GM18505 (cell line): ENCODE measurements around the gene CALCOCO1.
"Not testable (repeated sequence)": the region's sequence is repeated elsewhere in the genome, so short reads cannot be mapped to it uniquely, and the experiment has no call there.

Source experiments
- ATAC-seq: cut with Tn5 transposase; IDR thresholded peaks from one replicate; pipeline ENCODE4 v1.9.1; 2021; ENCODE audit not compliant: unreplicated experiment
- POLR2A ChIP-seq: IDR thresholded peaks from 4 replicates; pipeline ENCODE4 v1.6.1; 2011; ENCODE audit warnings: borderline replicate concordance; ENCODE audit not compliant: insufficient read depth, insufficient read length; ENCODE audit errors: extremely low read depth

The CALCOCO1 gene, protein sequence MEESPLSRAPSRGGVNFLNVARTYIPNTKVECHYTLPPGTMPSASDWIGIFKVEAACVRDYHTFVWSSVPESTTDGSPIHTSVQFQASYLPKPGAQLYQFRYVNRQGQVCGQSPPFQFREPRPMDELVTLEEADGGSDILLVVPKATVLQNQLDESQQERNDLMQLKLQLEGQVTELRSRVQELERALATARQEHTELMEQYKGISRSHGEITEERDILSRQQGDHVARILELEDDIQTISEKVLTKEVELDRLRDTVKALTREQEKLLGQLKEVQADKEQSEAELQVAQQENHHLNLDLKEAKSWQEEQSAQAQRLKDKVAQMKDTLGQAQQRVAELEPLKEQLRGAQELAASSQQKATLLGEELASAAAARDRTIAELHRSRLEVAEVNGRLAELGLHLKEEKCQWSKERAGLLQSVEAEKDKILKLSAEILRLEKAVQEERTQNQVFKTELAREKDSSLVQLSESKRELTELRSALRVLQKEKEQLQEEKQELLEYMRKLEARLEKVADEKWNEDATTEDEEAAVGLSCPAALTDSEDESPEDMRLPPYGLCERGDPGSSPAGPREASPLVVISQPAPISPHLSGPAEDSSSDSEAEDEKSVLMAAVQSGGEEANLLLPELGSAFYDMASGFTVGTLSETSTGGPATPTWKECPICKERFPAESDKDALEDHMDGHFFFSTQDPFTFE

GRCh38 chr12:53727310-53728041, at the start of gene CALCOCO1:
Gene CALCOCO1, minus strand, starts transcription at chr12:53727452. Its CDS starts 2,210 bp downstream, at chr12:53725242.
- ATAC-seq: peak; percentile 97
- peak; percentile 62 for TF ChIP-seq POLR2A

DNA sequence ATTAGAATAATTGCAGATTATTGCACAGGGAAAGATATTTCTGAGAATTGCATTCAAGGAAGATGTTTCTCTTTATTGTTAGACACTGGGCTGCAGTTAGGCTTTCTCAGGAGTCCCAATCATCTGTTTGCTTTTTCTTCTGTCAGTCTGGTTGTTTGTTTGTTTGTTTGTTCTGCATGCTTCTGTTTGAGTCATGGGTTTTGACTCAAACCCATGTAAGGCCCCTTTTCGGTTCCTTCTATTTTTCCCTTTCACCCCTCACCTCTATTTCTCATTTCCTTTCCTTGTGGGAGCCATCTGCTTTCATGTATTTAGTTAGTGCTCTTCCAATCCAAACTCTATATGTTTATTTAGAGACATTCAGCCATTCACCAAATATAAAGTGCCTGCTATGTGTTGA, 49.6 kb upstream of the CALCOCO1 start:
- no peak for TF ChIP-seq POLR2A
- ATAC-seq: no peak

GRCh38 chr12:53775478-53776145, 48.4 kb upstream of the CALCOCO1 start:
- TF ChIP-seq POLR2A: no peak
- ATAC-seq: no peak

DNA sequence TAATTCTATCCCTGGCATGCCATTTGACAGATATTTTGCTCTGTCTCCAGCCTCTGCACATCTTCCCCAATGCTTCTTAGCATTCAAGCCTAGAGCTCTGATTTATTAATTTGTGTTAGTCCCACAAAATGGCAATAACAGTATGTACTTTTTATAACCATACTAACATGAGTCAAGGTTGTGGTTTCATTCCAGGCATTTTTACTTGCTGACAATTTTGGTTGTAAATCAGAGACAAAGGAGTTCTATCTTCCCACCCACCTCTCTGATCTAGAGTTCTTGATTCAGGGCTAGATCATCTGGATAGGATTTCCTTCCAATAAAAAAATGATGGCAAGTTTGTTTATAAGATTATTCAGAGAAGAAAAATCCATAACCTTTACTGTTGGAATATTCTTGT, 43.0 kb upstream of the CALCOCO1 start:
- no peak for ATAC-seq
- no peak for TF ChIP-seq POLR2A

DNA sequence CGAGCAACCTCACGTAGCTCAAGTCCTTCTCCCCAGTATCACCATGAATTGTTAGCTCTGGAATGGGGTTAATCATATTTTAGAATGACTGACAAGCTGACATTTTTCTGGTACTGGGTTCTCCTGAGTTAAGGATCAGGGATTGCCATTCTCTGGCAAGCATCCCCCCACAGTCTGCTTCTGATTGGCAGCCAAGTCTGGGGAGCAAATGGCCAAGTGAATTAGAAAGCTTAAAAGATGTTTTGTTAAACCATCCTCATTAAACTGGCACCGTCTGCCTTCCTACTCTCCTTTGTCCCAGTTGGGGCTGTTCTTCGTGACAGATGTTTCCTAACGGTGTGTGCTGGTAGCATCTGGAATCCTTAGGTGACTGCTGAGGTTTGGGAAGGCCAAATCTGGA, 41.7 kb upstream of the CALCOCO1 start:
- ATAC-seq: no peak
- no peak for TF ChIP-seq POLR2A

DNA sequence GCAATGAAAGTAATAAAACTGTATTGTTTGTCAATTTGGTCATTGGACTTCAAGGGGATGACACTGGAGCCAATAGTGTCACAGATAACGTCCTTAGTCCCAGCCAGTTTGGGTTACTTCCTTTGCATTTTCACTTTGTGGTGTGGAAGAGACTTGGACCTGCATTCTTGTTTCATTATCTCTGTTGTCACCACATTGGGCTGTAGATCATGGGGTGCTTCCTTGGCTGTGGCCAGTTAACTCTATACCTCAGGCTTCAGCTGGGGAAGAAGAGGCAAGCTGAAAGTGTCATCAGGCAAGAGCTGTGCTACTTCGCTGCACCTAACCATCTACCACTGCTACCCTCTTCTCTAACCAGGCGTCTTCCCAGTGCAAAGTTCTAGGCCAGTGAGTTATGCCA, 39.6 kb upstream of the CALCOCO1 start:
- TF ChIP-seq POLR2A: no peak
- ATAC-seq: no peak

DNA sequence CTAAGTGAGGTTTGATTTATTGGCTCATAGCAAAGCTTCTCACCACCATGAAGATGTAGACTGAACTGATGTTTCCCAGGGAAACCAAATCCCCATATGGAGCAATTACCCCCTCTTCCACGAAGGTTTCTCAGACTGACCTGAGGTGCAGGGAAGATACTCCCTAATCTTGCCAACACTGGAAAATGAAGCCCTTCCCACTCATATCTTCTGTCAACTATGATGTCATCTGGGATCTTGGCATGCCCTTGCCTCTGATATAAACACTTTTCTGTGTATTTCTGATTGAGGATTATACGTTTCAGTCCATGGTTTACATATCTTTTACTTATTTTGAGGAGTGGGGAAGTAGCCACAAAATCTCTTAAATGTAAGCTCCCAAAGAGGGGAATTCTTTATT, 38.6 kb upstream of the CALCOCO1 start:
- TF ChIP-seq POLR2A: no peak
- no peak for ATAC-seq

DNA sequence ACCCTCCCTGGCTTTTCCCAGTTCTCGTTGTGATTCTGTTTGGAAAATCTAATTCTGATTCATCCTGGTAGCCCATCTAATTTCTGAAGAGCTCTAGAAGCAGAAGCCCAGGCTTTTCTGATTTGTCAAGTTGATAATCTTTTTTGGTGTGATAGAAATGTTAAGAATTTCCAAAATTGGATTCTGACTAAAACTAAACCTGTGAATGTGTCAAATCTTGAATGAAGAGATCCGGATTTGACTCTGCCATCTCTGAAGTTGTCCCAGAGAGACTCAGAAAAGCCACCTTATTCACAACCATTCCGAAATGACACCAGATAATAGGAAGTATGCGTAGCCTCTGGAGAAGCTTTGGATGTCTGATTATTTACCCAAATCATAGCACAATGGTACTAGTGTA, 37.4 kb upstream of the CALCOCO1 start:
- ATAC-seq: no peak
- TF ChIP-seq POLR2A: no peak

GRCh38 chr12:53762793-53763192, 35.5 kb upstream of the CALCOCO1 start:
- not testable (repeated sequence) for ATAC-seq

DNA sequence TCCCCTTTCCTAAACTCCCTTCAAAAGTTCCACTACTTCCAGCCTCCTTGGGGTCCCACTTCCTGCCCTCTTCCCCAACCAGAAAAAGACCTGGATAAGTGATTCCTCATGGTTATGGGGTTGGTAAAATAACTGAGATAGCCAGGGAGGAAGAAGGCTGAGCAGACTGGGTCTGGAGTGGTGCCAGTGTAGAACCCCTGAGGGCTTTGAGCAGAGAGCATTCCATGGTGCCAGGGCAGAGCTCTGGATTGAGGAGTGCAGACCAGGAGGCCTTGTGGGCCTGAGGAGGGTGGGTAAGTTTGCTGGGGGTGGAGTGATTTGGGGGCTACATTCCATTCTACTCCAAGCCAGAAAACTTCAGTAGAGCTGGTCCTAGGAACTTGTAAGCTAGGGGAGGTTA, 34.1 kb upstream of the CALCOCO1 start:
- ATAC-seq: no peak
- no peak for TF ChIP-seq POLR2A

DNA sequence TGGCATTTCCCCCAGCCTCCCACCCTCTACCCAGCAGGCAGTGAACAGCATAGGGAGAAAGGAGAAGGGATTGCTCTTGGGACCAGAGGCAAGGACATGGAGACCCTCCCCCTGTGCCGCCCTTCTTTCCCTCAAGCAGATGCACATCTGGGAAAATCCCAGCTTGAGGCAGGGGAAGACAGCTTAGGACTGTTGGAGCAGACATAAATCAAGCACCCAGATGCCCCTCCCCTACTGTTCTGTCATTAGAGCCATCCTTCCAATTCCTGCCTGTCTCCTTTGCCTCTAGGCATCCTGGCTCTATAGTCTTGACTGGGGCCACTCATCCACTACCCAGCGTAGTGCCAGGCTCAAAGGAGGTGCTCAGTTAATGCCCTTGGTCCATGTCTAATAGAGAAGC, 32.0 kb upstream of the CALCOCO1 start:
- TF ChIP-seq POLR2A: no peak
- ATAC-seq: no peak

DNA sequence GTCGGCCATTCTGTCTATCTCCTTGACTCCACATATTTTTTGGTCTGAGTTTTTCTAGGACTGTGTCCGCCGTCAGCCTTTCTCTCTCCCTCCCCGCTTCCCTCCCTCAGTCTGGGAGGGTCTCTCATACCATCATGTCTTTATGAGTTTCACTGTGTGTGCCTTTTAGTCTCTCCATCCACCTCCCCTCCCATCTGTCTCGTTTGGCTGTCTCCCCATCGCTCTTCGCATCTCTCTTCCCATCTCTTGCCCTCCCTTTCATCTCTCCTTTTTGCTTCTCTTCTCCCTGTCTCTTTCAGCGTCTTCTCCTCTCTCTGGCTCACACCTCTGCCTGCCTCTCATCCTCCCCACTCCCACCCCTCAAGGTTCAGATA, 31.5 kb upstream of the CALCOCO1 start:
- TF ChIP-seq POLR2A: no peak
- no peak for ATAC-seq

- ATAC-seq: no peak
- TF ChIP-seq POLR2A: no peak
Observed at GRCh38 chr12:53758081-53758729, 31.0 kb upstream of the CALCOCO1 start.
